HG02840 (cell line): ENCODE results near the gene GYG2.
"Not testable (repeated sequence)": the region's sequence is repeated elsewhere in the genome, so short reads cannot be mapped to it uniquely, and the experiment has no call there.

ENCODE experiments used
- ATAC-seq: cut with Tn5 transposase; IDR thresholded peaks from one replicate; pipeline ENCODE4 v1.9.1; 2021; ENCODE audit warnings: mild to moderate bottlenecking, moderate library complexity, moderate number of reproducible peaks; ENCODE audit not compliant: unreplicated experiment, low FRiP score

Gene GYG2

GRCh38 chrX:2863646-2864045 lies 34.9 kb downstream of the GYG2 start:
- ATAC-seq = no peak

DNA sequence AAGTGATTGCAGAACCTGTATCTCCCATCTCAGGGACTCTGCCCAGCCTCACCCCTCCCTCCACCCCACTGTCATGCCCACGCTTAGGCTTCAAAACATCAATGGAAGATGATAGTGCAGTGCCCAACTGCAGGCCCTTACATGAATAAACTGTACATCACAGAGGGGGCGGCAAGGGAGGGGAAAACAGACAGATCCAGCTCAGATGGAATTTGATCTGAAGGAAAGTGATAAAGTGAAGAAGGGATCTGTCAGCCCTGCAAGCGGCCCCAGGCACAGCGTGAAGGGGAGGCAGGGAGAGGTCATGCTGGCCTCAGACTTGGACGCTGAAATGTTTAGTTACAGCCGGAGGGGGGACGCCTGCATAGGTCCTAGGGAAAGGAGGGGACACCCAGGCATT lies 38.5 kb downstream of the GYG2 start:
- no peak for ATAC-seq

GRCh38 chrX:2870650-2871049 lies 41.9 kb downstream of the GYG2 start:
- ATAC-seq = no peak

DNA sequence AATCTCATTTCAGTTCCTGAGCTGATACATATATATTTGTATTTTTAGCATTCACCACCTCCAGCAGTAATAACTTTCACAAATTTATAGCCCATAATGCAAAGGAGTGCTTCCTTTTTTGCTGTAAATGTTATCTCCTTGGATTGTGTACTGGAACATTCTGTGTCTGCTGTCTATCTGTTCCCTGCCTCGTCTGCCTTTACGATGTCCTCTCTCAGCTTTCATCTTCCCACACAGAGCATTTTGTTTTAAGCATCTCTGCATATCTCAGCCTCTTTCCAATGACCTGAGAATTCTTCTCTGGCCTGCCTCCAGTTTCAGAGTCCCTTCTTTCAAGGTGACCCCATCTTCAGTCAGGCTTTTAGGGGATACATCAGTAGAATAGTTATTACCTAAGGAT lies 43.1 kb downstream of the GYG2 start:
- no peak for ATAC-seq

DNA sequence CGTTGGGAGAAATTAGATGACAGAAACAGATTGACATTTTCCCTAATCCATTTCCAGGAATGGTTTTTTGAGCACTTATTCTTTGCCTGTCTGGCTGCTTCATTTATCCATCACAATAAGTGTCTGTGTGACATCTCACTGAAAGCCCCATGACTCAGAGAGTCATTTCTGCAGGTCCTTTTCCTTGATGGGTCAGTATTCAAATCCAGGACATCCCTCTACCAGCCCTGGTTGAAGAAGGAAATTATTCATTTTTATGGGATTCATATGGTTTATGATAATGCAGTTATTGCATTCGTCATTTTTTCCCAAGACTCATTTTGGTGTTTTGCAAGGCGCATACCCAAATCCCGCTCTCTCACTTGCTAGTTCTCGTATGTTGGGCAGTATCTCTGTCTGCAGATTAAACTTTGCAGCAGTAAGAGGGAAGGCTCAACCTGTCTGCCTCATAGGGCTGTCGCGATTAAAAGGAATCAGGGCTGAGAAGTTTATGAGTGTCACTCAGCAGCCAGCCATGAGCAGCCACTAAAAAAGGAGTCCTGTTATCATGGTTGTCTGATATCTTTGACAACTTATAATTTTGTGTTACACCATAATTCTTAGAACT lies 44.0 kb downstream of the GYG2 start:
- no peak for ATAC-seq

DNA sequence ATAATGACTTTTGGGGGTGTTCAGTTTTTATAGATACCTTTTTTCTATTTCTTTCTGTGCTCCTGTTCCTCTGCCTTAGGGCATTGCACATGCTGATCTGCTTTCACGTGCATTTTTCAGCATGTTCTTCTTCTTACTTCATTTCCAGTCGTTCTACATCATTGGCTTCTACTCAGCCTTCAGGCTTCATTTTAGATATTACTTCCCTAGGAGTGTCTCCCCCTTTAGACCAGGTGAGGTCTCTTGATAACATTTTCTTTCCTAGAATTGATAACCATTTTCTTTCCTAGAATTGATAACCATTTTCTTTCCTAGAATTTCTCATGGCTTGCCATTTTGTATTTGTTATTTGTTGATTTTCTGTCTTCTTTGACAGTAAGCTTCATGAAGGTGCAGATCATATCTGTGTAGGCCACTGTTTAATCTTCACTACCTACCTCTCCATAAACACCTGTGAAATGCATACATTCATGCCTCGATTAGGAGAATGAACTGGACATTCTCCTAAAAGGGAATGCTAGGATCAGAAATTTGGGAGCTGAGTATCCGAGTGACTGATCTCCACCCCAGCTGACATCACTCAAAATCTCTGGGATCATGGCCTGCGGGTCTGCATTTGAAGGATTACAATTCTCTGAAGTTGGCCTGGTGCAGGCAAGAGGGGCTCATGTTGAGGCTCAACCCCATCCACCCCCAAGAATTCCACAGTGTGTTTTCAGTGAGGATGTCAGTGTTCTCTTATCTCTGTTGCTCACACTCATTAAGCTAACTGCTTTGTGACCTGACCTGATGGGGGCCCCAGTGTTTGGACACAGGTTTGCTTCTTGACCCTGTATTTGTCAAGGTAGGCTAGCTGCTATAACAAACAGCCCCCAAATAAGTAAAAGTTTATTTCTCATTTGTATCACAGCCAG lies 45.7 kb downstream of the GYG2 start:
- ATAC-seq = no peak

GRCh38 chrX:2875136-2875481 lies 46.4 kb downstream of the GYG2 start:
- ATAC-seq = no peak

DNA sequence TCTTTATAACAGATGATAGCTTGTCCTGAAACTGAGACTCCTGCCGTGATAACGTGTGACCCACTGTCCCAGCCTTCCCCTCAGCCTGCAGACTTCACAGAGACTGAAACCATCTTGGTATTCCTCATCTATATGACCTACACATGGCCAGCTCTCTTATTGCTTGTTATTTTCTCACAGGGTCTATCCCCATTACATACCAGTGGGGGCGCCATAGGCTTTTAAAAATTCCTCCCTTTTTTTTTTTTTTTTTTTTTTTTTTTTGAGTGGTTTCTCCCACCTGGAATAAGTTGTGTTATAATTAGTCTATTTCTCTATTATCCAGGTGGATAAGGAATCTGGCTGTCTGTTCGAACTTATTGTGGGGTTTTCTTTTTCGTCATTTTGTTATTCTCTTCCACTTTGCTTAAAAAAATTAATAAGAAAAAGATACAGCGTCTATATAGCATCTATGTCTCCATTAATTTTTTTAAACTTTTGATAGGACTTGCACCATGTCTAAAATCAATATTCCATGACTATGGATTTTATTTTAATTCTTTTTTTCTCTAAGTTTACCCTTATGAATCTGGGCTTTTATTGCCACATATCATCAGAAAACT lies 47.2 kb downstream of the GYG2 start:
- no peak for ATAC-seq

DNA sequence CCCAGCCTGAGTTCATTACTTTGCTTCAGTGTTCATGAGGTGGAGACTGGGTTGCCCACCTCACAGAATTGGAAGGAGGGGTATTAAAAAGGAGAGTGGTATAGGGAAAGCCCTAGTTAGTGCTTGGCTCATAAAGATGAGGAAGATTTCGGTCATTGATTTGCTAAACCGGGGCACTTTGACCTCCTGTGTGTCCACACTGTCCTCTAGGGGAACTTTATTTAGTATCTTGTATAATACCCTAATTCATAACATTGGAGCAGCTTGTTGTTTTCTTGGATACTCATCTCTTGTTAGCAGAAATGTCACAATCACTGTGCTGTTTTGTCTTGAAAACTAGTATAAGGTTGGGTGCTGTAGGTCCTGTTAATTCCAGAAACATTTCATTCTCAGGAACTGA lies 49.8 kb downstream of the GYG2 start:
- ATAC-seq = no peak

GRCh38 chrX:2879670-2880069 lies 50.9 kb downstream of the GYG2 start:
- no peak for ATAC-seq

DNA sequence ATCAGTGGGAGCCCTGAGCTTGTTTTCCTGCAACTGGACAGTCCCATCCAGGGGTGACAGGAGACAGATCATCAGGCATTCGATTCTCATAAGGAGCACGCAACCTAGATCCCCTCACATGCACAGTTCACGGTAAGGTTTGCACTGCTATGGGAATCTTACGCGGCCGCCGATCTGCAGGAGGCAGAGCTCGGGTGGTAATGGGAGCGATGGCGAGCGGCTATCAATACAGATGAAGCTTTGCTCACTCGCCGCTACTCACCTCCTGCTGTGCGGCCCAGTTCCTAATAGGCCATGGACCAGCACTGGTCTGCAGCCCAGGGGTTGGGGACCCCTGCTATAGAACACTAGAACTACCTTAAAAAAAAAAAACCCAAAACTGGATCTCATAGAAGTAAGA lies 55.0 kb downstream of the GYG2 start:
- ATAC-seq = no peak

GRCh38 chrX:2888309-2888708 lies 59.6 kb downstream of the GYG2 start:
- ATAC-seq = no peak

- no peak for ATAC-seq
Observed at GRCh38 chrX:2889045-2889605, 60.4 kb downstream of the GYG2 start.

DNA sequence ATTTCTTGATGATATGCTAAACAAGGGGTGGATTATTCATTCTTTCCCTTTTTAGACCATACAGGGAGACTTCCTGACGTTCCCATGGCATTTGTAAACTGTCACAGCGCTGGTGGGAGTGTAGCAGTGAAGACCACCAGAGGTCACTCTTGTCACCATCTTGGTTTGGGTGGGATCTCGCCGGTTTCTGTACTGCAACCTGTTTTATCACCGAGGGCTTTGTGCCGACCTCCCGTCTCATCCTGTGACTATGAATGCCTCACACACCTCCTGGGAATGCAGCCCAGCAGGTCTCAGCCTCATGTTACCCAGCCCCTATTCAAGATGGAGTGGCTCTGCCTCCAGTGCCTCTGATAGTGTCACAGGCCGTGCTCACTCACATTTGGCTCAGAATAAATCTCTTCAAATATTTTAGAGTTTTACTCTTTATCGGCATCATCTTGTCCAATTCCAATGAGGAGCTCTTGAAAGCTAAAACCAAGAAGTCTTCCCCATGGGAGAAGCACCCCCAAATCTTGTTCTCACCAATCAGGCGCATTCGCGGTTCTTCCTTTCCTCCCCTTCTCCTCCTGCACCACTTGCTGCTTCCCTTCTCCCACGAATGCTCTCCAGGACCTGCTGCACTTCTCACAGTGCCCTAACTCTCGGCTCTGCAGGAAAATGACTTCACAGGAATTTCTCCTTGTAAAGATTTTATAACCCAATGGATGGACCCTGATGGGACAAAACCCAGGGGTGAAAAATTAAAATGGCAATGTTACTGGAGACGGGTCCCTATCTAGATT lies 61.2 kb downstream of the GYG2 start:
- not testable (repeated sequence) for ATAC-seq

DNA sequence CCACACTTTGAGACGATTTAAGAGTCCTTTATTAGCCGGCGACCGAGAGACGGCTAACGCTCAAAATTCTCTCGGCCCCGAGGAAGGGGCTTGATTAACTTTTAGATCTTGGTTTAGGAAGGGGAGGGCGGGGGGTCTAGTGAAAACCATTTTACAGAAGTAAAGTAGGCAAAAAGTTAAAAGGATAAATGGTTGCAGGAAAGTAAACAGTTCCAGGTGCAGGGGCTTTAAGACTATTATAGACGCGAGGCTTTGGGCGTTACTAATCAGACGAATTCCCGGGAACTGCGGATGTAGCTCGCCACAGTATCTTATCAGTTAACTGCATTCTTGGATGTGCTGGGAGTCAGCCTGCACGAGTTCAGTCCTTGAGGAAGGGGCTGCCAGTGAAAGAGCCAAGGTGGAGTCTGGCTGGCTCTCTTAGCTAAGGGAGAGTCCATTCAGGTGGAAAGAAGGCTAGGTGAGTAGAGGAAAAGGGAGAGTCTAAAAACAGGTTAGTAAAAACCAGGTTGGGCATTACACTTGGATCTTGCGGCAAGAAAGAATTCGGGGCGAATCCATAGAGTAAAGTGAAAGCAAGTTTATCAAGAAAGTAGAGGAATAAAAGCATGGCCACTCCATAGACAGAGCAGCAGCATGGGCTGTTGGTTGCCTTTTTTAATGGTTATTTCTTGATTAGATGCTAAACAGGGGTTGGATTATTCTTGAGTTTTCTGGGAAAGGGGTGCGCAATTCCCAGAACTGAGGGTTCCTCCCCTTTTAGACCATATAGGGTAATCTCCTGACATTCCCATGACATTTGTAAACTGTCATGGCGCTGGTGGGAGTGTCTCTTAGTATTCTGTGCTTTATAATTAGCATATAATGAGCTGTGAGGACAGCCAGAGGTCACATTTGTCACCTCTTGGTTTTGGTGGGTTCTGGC lies 62.1 kb downstream of the GYG2 start:
- ATAC-seq = not testable (repeated sequence)

- no peak for ATAC-seq
Observed at GRCh38 chrX:2892816-2893215, 64.1 kb downstream of the GYG2 start.

- no peak for ATAC-seq
Observed at GRCh38 chrX:2894885-2895292, 66.2 kb downstream of the GYG2 start.

DNA sequence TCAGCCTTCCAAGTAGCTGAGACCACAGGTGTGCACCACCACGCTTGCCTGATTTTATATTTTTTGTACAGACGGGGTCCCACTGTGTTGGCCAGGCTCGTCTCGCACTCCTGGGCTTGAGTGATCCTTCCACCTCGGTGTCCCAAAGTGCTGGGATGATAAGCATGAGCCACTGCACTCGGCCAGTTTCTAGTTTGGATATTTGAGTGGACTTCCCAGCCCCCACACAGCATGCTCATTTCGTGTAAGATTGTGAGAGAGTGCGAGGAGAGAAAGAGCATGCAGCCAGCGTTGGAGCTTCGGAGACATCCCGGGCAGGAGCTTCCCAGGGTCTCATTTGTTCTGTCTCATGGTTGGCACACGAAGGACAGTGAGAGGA lies 68.6 kb downstream of the GYG2 start:
- no peak for ATAC-seq
